Mesendoderm (in vitro differentiated cells): ENCODE measurements around the gene AK8.

Experiments
- DNase-seq: peaks from one replicate; pipeline ENCODE4 v3.0.0; 2013
- H2AK5ac ChIP-seq: 2 replicates; pipeline ENCODE4 v1.6.1; 2013; ENCODE audit warnings: low read length, inconsistent platforms
- H2BK120ac ChIP-seq: 2 replicates; pipeline ENCODE4 v1.6.1; 2013; ENCODE audit warnings: low read depth, mild to moderate bottlenecking, low read length, moderate library complexity, mixed read lengths
- H2BK15ac ChIP-seq: replicated peaks from 2 replicates; pipeline ENCODE4 v1.6.1; 2013; ENCODE audit warnings: low read depth, mild to moderate bottlenecking, moderate library complexity
- H2BK5ac ChIP-seq: 2 replicates; pipeline ENCODE4 v1.6.1; 2013; ENCODE audit warnings: low read length, inconsistent platforms
- H3K18ac ChIP-seq: 2 replicates; pipeline ENCODE4 v1.6.1; 2013; ENCODE audit warnings: mild to moderate bottlenecking, low read length, mixed read lengths
- H3K23ac ChIP-seq: one replicate; pipeline ENCODE4 v1.6.1; 2013; ENCODE audit warnings: low read length
- H3K27ac ChIP-seq: 2 replicates; pipeline ENCODE4 v1.5.1; 2013; ENCODE audit warnings: low read depth, mild to moderate bottlenecking, inconsistent platforms, low read length, moderate library complexity
- H3K27me3 ChIP-seq: 2 replicates; pipeline ENCODE4 v1.6.1; 2013; ENCODE audit warnings: low read length, control low read depth, mild to moderate bottlenecking, inconsistent platforms; ENCODE audit not compliant: insufficient read depth, poor library complexity
- H3K36me3 ChIP-seq: 2 replicates; pipeline ENCODE4 v1.6.1; 2013; ENCODE audit warnings: low read length, inconsistent platforms; ENCODE audit not compliant: control insufficient read depth, insufficient read depth
- H3K4ac ChIP-seq: one replicate; pipeline ENCODE4 v1.6.1; 2013; ENCODE audit warnings: low read depth, mild to moderate bottlenecking, low read length, moderate library complexity
- H3K4me1 ChIP-seq: 2 replicates; pipeline ENCODE4 v1.6.1; 2013; ENCODE audit warnings: low read depth, low read length, inconsistent platforms; ENCODE audit not compliant: control insufficient read depth
- H3K4me2 ChIP-seq: 2 replicates; pipeline ENCODE4 v1.6.1; 2013; ENCODE audit warnings: low read length
- H3K4me3 ChIP-seq: 2 replicates; pipeline ENCODE4 v1.5.1; 2013; ENCODE audit warnings: mild to moderate bottlenecking, low read length
- H3K56ac ChIP-seq: one replicate; pipeline ENCODE4 v1.6.1; 2013; ENCODE audit warnings: low read length
- H3K79me1 ChIP-seq: 2 replicates; pipeline ENCODE4 v1.6.1; 2013; ENCODE audit warnings: low read length, inconsistent platforms
- H3K79me2 ChIP-seq: 2 replicates; pipeline ENCODE4 v1.6.1; 2013; ENCODE audit warnings: mild to moderate bottlenecking, low read length; ENCODE audit not compliant: control insufficient read depth, insufficient read depth
- H3K9ac ChIP-seq: 2 replicates; pipeline ENCODE4 v1.6.1; 2013; ENCODE audit warnings: low read length, inconsistent platforms
- H4K5ac ChIP-seq: one replicate; pipeline ENCODE4 v1.6.1; 2013; ENCODE audit warnings: low read length
- H4K8ac ChIP-seq: one replicate; pipeline ENCODE4 v1.6.1; 2013; ENCODE audit warnings: low read depth, mild to moderate bottlenecking, control low read depth, low read length, moderate library complexity
- WGBS: extraction: QIAGEN DNeasy Blood & Tissue Kit; methylation state at CpG from one replicate; pipeline ENCODE4 v1.1.7; 2013; ENCODE audit warnings: low lambda C conversion rate, missing lambda C conversion rate; ENCODE audit not compliant: insufficient coverage; ENCODE audit errors: extremely low coverage; 5-methylcytosine and 5-hydroxymethylcytosine counted together

AK8 gene

GRCh38 chr9:132846109-132846917 lies 31.8 kb downstream of the AK8 start:
- H3K4me2 ChIP-seq = no peak overlapping the region
- no peaks in the 10 kb centered on the region for H3K79me1 ChIP-seq
- H3K4ac ChIP-seq = no peak overlapping the region
- H3K79me2 ChIP-seq = no peaks in the 10 kb centered on the region
- no peak for DNase-seq
- H3K23ac ChIP-seq = no peak overlapping the region
- H2AK5ac ChIP-seq = no peak overlapping the region
- H3K4me1 ChIP-seq = no peaks in the 10 kb centered on the region
- H2BK5ac ChIP-seq = no peak overlapping the region
- no peak overlapping the region for H3K4me3 ChIP-seq
- H2BK120ac ChIP-seq = no peak overlapping the region
- no peak overlapping the region for H2BK15ac ChIP-seq
- WGBS = no CpG with 5 or more reads among the region's 12 CpGs
- H3K36me3 ChIP-seq = no peaks in the 10 kb centered on the region
- no peak overlapping the region for H4K8ac ChIP-seq
- no peak overlapping the region for H3K56ac ChIP-seq
- no peak overlapping the region for H4K5ac ChIP-seq
- H3K9ac ChIP-seq = no peak overlapping the region
- no peak overlapping the region for H3K18ac ChIP-seq
- no peak overlapping the region for H3K27ac ChIP-seq
- no peaks in the 10 kb centered on the region for H3K27me3 ChIP-seq

DNA sequence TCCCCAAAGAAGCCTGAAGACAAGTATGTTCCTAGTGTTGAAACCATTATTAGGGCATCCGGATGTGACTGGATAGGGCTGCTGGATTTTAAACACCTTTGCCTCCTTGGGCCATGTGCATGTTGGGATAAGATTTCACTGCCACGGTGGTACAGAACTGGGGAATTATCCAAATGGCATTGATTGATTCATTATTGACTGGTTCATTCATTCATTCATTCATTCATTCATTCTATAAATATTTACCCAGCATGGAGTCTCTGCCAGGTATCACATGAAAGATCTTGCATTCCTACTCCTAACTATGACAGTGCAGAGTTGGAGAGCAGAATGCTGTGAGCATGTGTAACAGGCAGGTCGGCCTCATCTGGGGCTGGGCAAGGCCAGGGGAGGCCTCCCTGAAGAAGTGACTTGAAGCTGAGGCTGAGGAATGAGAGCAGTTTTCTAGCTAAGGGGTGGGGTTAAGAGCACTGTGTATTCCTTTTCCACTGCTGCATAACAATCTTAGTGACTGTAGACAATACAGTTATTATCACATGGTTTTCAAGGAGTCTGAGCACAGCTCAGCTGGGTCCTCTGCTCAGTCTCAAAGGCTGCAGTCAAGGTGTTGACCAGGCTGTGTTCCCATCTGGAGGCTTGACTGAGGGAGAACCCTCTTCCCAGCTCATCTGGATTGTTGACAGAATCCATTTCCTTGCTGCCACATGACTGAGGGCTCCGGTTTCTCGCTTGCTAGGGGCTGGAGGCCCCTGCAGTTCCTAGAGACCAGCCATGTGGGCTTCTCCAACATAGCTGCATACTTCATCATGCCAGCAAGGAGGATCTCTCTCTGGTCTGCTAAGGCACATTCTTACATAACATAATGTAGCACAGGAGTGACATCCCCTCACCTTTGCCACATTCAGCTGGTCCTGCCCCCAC lies 35.7 kb downstream of the AK8 start:
- H3K4ac ChIP-seq = no peak overlapping the region
- H3K79me1 ChIP-seq = no peaks in the 10 kb centered on the region
- no peaks in the 10 kb centered on the region for H3K36me3 ChIP-seq
- H3K27ac ChIP-seq = no peak overlapping the region
- H3K27me3 ChIP-seq = no peaks in the 10 kb centered on the region
- H2AK5ac ChIP-seq = no peak overlapping the region
- H3K23ac ChIP-seq = no peak overlapping the region
- peak; percentile 48 for DNase-seq
- no peak overlapping the region for H3K56ac ChIP-seq
- no peak overlapping the region for H3K18ac ChIP-seq
- H3K4me3 ChIP-seq = no peak overlapping the region
- H2BK5ac ChIP-seq = no peak overlapping the region
- no peak overlapping the region for H3K9ac ChIP-seq
- H4K5ac ChIP-seq = no peak overlapping the region
- no peaks in the 10 kb centered on the region for H3K79me2 ChIP-seq
- H3K4me1 ChIP-seq = no peaks in the 10 kb centered on the region
- H3K4me2 ChIP-seq = no peak overlapping the region
- no peak overlapping the region for H2BK15ac ChIP-seq
- no peak overlapping the region for H4K8ac ChIP-seq
- H2BK120ac ChIP-seq = no peak overlapping the region
- WGBS = no CpG with 5 or more reads among the region's 5 CpGs

- Histone ChIP-seq H3K18ac (no peak overlapping the region), H3K23ac (no peak overlapping the region)
These were observed 37.1 kb downstream of the AK8 start for GRCh38 chr9:132840980-132841379.

DNA sequence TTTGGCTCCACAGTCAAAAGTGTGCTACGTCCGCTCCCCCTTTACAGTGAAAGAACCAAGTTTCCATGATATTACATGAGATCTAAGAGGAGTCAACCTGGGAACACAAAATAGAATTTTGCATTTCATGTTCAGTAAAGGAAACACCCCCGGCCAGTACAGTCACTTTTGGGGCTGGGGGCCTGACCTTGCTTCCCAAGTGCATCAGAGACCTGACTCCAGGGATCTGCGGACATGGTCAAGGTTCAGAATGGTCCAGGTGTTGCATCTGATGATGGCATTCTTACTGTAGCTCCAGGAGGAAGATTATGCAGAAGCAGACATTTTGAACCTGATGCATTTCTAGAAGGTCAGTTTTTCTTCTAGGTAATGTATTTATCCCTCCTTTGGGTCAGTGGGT lies 39.8 kb downstream of the AK8 start:
- DNase-seq = no peak

More at GRCh38 chr9:132840980-132841379, 37.1 kb downstream of the AK8 start:
- no peak overlapping the region for H2BK5ac ChIP-seq
- no peak overlapping the region for H2BK15ac ChIP-seq
- H3K27ac ChIP-seq = no peak overlapping the region
- no peak overlapping the region for H3K56ac ChIP-seq
- no peak overlapping the region for H4K8ac ChIP-seq
- H2AK5ac ChIP-seq = no peak overlapping the region
- no peak overlapping the region for H4K5ac ChIP-seq
- no peaks in the 10 kb centered on the region for H3K79me1 ChIP-seq
- H3K9ac ChIP-seq = no peak overlapping the region
- H3K36me3 ChIP-seq = no peaks in the 10 kb centered on the region
- DNase-seq = no peak
- WGBS = no CpG with 5 or more reads among the region's 13 CpGs
- H3K4me1 ChIP-seq = no peaks in the 10 kb centered on the region
- H3K79me2 ChIP-seq = no peaks in the 10 kb centered on the region
- H2BK120ac ChIP-seq = no peak overlapping the region
- no peak overlapping the region for H3K4ac ChIP-seq
- no peak overlapping the region for H3K4me3 ChIP-seq
- H3K27me3 ChIP-seq = no peaks in the 10 kb centered on the region
- no peak overlapping the region for H3K4me2 ChIP-seq

GRCh38 chr9:132837501-132838286 lies 40.4 kb downstream of the AK8 start:
- Histone ChIP-seq H3K18ac (no peak overlapping the region), H3K36me3 (no peaks in the 10 kb centered on the region), H2BK120ac (no peak overlapping the region), H3K27ac (no peak overlapping the region), H3K4me1 (no peaks in the 10 kb centered on the region), H2BK15ac (no peak overlapping the region), H3K56ac (no peak overlapping the region), H3K79me1 (no peaks in the 10 kb centered on the region), H4K5ac (no peak overlapping the region), H3K9ac (no peak overlapping the region), H3K4me3 (no peak overlapping the region), H2AK5ac (no peak overlapping the region), H2BK5ac (no peak overlapping the region), H4K8ac (no peak overlapping the region), H3K23ac (no peak overlapping the region), H3K4me2 (no peak overlapping the region), H3K27me3 (no peaks in the 10 kb centered on the region), H3K4ac (no peak overlapping the region), H3K79me2 (no peaks in the 10 kb centered on the region)
- no peak for DNase-seq
- no CpG with 5 or more reads among the region's 16 CpGs for whole genome bisulfite sequencing

More for the DNA sequence above, 39.8 kb downstream of the AK8 start:
- Histone ChIP-seq H3K4ac (no peak overlapping the region), H3K79me1 (no peaks in the 10 kb centered on the region), H2BK120ac (no peak overlapping the region), H2AK5ac (no peak overlapping the region), H3K27me3 (no peaks in the 10 kb centered on the region), H2BK15ac (no peak overlapping the region), H3K9ac (no peak overlapping the region), H3K4me1 (no peaks in the 10 kb centered on the region), H4K5ac (no peak overlapping the region), H3K23ac (no peak overlapping the region), H3K56ac (no peak overlapping the region), H2BK5ac (no peak overlapping the region), H3K36me3 (no peaks in the 10 kb centered on the region), H3K4me2 (no peak overlapping the region), H4K8ac (no peak overlapping the region), H3K18ac (no peak overlapping the region), H3K4me3 (no peak overlapping the region), H3K79me2 (no peaks in the 10 kb centered on the region), H3K27ac (no peak overlapping the region)
- no CpG with 5 or more reads among the region's 4 CpGs for WGBS
